Keratinocyte (primary cell): ENCODE measurements around the gene NTN5. TPM values are rescaled to one million over a fixed set of nuclear protein-coding genes. Genes with fewer than 3 reads are reported as not detected.

Source experiments
- DNase-seq: peaks from one replicate; pipeline ENCODE4 v3.0.0-alpha.2; 2011; ENCODE audit warnings: low read depth, missing footprints, low spot score
- FAIRE-seq: peaks from 2 replicates; lab custom pipeline; 2011; peaks lifted over from hg19 to GRCh38; lab: Jason Lieb, UNC
- H2AFZ ChIP-seq: 2 replicates; pipeline ENCODE4 v1.6.0; 2012; ENCODE audit warnings: low read length, control low read depth, inconsistent platforms; ENCODE audit not compliant: control insufficient read depth
- H3K27ac ChIP-seq: 2 replicates; pipeline ENCODE4 v1.5.1; 2011; ENCODE audit warnings: low read length; ENCODE audit not compliant: control insufficient read depth, insufficient read depth
- H3K27me3 ChIP-seq: 3 replicates; pipeline ENCODE4 v1.6.0; 2011; ENCODE audit warnings: low read length; ENCODE audit not compliant: control insufficient read depth, insufficient read depth; ENCODE audit errors: extremely low read depth
- H3K36me3 ChIP-seq, 2 experiments: 2 replicates in 1 of 2; 3 replicates in 1 of 2; pipeline ENCODE4 v1.5.1; 2011; ENCODE audit warnings: low read length in 2 of 2, mild to moderate bottlenecking in 1 of 2; ENCODE audit not compliant: control insufficient read depth in 2 of 2, insufficient read depth in 2 of 2; ENCODE audit errors: extremely low read depth in 1 of 2
- H3K4me1 ChIP-seq: 3 replicates; pipeline ENCODE4 v1.5.1; 2011; ENCODE audit warnings: low read length; ENCODE audit not compliant: control insufficient read depth, insufficient read depth; ENCODE audit errors: extremely low read depth
- H3K4me2 ChIP-seq: 3 replicates; pipeline ENCODE4 v1.6.0; 2011; ENCODE audit warnings: low read depth, low read length; ENCODE audit not compliant: control insufficient read depth, insufficient read depth; ENCODE audit errors: extremely low read depth
- H3K4me3 ChIP-seq, 3 experiments: fragments of 200-600 bp in 1 of 3; sonication (generic) in 1 of 3; 2 replicates in 2 of 3; 3 replicates in 1 of 3; pipeline ENCODE4 v1.5.1; 2011 to 2016; ENCODE audit warnings: low read length in 3 of 3, mild to moderate bottlenecking in 3 of 3, control low read depth in 2 of 3, inconsistent platforms in 1 of 3, low read depth in 1 of 3, mixed read lengths in 1 of 3, mixed run types in 1 of 3, moderate library complexity in 1 of 3; ENCODE audit not compliant: control insufficient read depth in 2 of 3, insufficient read depth in 2 of 3; ENCODE audit errors: extremely low read depth in 1 of 3
- H3K79me2 ChIP-seq: 2 replicates; pipeline ENCODE4 v1.6.0; 2012; ENCODE audit warnings: low read length; ENCODE audit not compliant: control insufficient read depth, insufficient read depth
- H3K9ac ChIP-seq: 3 replicates; pipeline ENCODE4 v1.6.0; 2011; ENCODE audit warnings: low read length; ENCODE audit not compliant: control insufficient read depth, insufficient read depth; ENCODE audit errors: extremely low read depth
- H3K9me1 ChIP-seq: 3 replicates; pipeline ENCODE4 v1.6.0; 2011; ENCODE audit warnings: low read length; ENCODE audit not compliant: control insufficient read depth, insufficient read depth; ENCODE audit errors: extremely low read depth
- H3K9me3 ChIP-seq: 2 replicates; pipeline ENCODE4 v1.5.1; 2012; ENCODE audit warnings: low read depth, low read length; ENCODE audit not compliant: control insufficient read depth
- H4K20me1 ChIP-seq: 3 replicates; pipeline ENCODE4 v1.6.0; 2011; ENCODE audit warnings: low read length; ENCODE audit not compliant: control insufficient read depth, insufficient read depth; ENCODE audit errors: extremely low read depth
- EZH2 ChIP-seq: IDR thresholded peaks from one replicate; pipeline ENCODE4 v1.6.1; 2012; ENCODE audit warnings: inconsistent platforms, mild to moderate bottlenecking, low read length, moderate library complexity
- dilution Hi-C: fragments of 300-500 bp; cut with MboI; formaldehyde crosslinking; loops from one replicate; pipeline ENCODE4 v1.7.0; 2020; ENCODE audit warnings: low sequenced_read_pairs; ENCODE audit not compliant: extremely low pct_ligation_motif_present
- polyA plus RNA-seq, 5 experiments: library from polyadenylated mRNA; depleted of rRNA in 3 of 5; stranded (reverse) in 3 of 5; stranded (forward) in 1 of 5; unstranded in 1 of 5; fragments of >200 nt; gene quantifications; 1 replicate in 1 of 5; 2 replicates in 3 of 5; 3 replicates in 1 of 5; pipeline versions ENCODE4 v1.2.1 to v1.2.3, GENCODE V29; 2011 to 2012; ENCODE audit warnings: missing spikeins in 2 of 5, low read depth in 1 of 5, low replicate concordance in 1 of 5
- TF ChIP-seq, protein P1 (sequence below), 3 experiments: IDR thresholded peaks in 1 of 3; conservative IDR thresholded peaks in 1 of 3; optimal IDR thresholded peaks in 1 of 3; 2 replicates in 2 of 3; 3 replicates in 1 of 3; pipeline versions ENCODE3 to v1.5.1; 2011; ENCODE audit warnings: low read length in 3 of 3, mild to moderate bottlenecking in 3 of 3, moderate library complexity in 2 of 3, control low read depth in 1 of 3, inconsistent platforms in 1 of 3; ENCODE audit not compliant: insufficient read depth in 2 of 3; ENCODE audit errors: extremely low read depth in 1 of 3

Gene NTN5
- polyA plus RNA-seq, 1 donor (not counting 4 experiments of a cell fraction or from before 2014, with no cell fraction given) = 0.07 TPM

DNA sequence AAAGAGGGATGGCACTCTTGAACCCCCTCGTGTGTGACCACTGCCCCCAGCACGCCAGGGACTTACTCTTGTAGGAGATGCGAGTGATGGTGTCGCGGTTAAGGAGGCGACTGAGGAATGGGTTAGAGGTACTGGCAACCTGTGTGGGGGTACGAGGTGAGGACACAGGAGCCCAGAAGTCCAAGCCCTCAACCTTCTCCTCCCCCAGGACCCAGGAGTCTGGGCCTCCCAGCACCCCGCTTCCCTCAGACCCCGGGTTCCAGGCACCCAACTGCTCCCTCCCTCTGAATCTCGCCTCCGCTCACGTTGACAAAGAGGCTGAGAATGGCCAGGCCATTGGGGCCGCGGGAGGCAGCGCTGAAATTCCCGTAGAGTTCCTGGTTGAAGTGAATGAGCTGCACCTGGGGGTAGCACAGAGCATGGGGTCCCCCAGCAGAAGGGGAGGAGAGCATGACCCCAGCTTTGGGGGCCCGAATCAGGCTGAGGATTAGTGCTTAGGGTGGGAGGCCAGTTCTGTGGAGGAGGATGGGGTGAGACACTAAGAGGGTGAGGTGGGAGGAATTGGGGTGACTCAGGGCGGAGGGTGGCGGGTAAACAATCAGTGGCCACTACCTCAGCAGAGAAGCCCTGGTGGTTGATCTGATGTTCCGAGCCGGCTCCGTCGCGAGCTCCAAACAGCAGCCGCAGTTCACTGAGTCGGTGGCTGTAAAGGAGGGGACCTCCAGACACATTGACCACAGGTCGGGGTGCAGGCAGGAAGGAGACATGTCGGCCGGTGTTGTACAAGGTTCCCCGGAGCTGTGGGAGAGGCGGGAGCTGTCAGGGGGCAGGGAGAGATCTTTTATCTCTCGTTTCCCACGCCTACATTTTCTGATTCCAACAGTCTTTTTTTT lies 33.1 kb downstream of the NTN5 start:
- no peaks in the 10 kb centered on the region for H3K9me3 ChIP-seq
- no peaks in the 10 kb centered on the region for H4K20me1 ChIP-seq
- no peaks in the 10 kb centered on the region for H3K27me3 ChIP-seq
- H3K9ac ChIP-seq = peak overlapping the region; percentile 50
- TF ChIP-seq EZH2 = no peak
- TF ChIP-seq, protein P1, sequence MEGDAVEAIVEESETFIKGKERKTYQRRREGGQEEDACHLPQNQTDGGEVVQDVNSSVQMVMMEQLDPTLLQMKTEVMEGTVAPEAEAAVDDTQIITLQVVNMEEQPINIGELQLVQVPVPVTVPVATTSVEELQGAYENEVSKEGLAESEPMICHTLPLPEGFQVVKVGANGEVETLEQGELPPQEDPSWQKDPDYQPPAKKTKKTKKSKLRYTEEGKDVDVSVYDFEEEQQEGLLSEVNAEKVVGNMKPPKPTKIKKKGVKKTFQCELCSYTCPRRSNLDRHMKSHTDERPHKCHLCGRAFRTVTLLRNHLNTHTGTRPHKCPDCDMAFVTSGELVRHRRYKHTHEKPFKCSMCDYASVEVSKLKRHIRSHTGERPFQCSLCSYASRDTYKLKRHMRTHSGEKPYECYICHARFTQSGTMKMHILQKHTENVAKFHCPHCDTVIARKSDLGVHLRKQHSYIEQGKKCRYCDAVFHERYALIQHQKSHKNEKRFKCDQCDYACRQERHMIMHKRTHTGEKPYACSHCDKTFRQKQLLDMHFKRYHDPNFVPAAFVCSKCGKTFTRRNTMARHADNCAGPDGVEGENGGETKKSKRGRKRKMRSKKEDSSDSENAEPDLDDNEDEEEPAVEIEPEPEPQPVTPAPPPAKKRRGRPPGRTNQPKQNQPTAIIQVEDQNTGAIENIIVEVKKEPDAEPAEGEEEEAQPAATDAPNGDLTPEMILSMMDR (optimal IDR thresholded peaks at IDR 0.05 in 1 of 3, IDR thresholded peaks at IDR 0.05 in 1 of 3, conservative IDR thresholded peaks at IDR 0.05 in 1 of 3; ENCODE audit: extremely low read depth in 1 of 3, insufficient read depth in 2 of 3, low read length in 3 of 3) = no peak
- peak overlapping the region; percentile 90 for H2AFZ ChIP-seq
- H3K79me2 ChIP-seq = no peaks in the 10 kb centered on the region
- no peak overlapping the region for H3K27ac ChIP-seq
- H3K36me3 ChIP-seq = no peaks in the 10 kb centered on the region
- dilution Hi-C loops = no loop called here
- H3K4me3 ChIP-seq = peak overlapping the region in 2 of 3 experiments; percentile 38 to 46
- H3K4me1 ChIP-seq = peaks cover 33% of the 10 kb centered on the region
- no peak for DNase-seq
- no peak for FAIRE-seq
- peak overlapping the region; percentile 71 for H3K4me2 ChIP-seq
- H3K9me1 ChIP-seq = no peaks in the 10 kb centered on the region

DNA sequence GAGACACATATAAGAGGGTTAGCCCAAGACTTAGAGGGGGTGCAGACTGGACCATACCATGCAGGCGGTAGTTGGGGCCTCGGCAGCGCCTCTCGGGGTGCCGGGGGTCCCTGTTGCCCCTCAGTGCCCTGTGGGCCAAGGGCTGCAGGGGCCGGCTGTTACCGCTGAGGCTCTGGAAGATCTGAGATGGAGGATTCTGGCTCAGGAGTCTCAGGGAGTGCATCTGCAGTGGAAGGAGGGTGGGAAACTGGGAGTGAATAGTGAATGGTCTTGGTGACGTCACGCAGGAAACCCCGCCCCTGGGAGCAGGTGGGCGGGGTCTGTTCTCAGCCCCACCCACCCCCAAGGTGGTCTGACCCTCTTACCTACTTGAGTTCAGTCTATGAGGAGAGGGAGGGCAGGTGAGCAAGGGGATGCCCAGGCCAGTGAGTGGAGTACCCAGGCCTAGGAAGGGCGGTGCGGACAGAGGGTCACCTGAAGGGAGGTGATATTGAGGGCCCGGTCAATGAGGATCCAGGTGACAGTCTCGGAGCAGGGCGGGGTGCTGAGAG lies 33.9 kb downstream of the NTN5 start:
- TF ChIP-seq, protein P1 (optimal IDR thresholded peaks at IDR 0.05 in 1 of 3, IDR thresholded peaks at IDR 0.05 in 1 of 3, conservative IDR thresholded peaks at IDR 0.05 in 1 of 3; ENCODE audit: extremely low read depth in 1 of 3, insufficient read depth in 2 of 3, low read length in 3 of 3) = no peak
- TF ChIP-seq EZH2 = no peak
- Histone ChIP-seq H3K27ac (no peak overlapping the region), H3K4me1 (peaks cover 41% of the 10 kb centered on the region), H3K36me3 (no peaks in the 10 kb centered on the region), H3K9me1 (no peaks in the 10 kb centered on the region), H3K79me2 (no peaks in the 10 kb centered on the region), H3K27me3 (no peaks in the 10 kb centered on the region), H4K20me1 (no peaks in the 10 kb centered on the region), H2AFZ (no peak overlapping the region), H3K4me3 (no peak overlapping the region), H3K9ac (no peak overlapping the region), H3K9me3 (no peaks in the 10 kb centered on the region), H3K4me2 (peak overlapping the region; percentile 89)
- FAIRE-seq (no peak), DNase-seq (no peak)
- dilution Hi-C loops = no loop called here
